Stimulated activated CD4-positive, alpha-beta T cell treated with anti-CD3 and anti-CD28 coated beads, Interleukin-2, amount 100 ng/mL, for 4 hours (primary cell): ENCODE measurements around the gene SLC13A2.

Source experiments
- DNase-seq: peaks from one replicate; pipeline ENCODE4 v3.0.0-alpha.2; 2020; ENCODE audit warnings: low read depth

The SLC13A2 gene

DNA sequence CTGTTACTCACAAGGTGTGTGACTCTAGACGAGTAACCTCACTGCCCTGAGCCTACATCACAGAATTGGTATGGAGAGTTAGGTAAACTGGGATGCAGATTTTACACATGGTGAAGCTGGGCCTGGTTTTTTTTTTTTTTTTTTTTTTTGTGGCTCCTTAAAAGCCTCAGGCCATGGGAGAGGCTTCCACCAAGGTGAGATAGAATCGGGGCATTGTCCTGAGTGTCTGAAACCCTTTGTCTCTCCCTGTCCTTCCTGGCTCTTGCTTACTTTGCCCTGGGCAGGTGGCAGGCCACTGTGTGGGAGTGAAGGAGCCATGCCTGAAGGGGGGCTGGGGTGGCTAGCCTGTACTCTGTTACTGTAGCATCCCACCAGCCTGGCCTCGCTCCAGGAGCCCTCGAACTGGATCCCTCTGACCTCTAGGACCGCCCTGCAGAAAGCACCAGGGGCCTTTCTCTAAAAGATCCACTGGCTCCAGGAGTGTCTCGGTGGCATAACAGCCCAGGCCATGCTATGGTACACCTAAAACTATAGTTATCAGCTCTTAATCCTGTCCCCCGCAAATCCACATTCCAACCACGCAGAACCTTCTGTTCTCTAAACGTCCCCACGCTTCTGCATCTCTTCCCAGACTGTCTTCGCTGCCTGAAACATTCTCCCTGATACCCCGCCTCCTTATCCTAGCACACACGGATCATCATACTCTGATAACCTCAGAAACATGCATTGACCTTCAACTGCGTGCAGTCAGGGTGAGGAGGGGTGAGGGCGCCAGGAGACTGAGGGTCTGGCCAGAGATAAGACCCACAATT lies 1.7 kb upstream of the SLC13A2 start:
- no peak for DNase-seq

DNA sequence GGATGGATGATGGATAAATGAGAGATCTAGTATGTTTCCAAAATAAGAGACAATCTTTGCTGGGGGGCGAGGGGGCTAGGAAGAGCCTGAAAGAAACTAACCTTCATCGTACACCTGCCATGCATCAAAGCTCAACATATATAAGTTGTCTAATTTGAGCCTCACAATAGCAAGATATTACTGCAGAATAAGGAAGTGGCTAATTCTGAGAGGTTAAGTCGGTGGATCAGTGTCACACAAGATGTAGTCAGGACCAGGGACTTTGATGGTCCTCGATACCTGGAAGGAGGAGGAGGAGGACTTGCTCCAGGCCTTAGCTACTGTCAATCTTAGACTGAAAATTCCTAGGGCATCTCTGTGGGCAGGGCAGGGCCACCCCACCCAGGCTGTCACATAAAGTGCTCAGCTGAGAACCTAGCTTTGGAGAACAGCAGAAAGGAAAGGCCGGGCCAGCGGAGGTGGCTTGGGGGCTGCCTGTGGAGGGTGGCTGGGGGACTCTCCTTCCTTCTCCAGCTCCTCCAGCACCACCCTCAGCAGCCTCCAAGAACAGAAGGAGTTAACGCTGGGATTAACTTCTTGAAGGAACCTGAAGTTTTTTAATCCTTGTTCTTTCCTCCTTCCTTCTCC lies 460 bp upstream of the SLC13A2 start:
- no peak for DNase-seq

DNA sequence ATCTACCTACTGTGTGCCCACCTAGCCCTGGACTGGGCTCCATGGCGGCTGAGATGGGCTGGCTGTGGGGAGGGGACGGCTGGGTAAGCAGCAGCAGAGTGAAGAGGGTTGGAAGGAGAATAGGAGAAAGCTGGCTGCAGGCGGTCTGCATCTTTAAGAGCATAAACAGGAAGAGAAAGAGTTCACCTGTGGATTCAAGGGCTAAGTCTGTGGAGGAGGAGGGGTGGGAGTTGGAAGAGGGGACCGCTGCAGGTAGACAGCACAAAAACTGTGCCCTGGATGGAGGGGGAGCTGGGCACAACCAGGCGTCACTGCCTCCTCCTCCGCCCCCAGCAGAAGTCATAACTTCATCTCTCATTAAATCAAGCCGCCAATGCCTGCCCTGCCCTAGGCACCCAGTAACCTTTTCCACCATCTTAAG lies 677 bp downstream of the SLC13A2 start:
- DNase-seq: no peak

DNA sequence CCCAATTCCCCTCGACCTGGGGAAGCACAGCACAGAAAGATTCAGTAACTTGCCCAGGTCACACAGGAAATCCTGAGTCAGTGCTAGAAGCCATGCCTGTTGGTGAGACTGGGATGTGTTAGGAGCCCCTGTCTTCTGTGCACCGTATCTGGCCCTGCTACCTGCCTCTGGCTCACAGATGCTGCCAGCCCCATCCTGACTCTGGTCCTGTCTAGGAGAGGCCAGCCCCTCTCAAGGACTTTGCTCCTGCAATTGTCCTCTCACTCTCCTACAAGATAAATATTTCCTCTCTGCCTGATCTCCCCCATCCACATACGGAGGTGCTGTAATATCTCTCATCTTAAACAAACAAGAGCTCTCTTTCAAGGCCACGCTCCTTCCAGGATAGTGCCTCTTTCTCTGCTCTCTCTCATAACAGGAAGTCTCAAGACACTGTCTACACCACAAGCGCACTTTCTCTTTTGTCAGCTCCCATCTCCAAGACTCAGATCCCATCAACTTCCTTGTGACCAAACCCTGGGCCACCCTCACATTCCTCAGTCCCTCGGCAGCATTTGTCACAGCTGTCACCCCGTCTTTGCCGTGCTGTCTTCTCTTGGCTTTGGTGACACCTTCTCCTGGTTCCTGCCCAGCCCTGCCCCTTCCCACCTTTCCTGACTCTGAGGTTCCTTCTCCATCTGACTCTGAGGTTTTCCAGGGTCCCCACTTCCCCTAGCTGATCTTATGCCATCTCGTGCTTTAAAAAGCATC lies 1.9 kb downstream of the SLC13A2 start:
- DNase-seq: no peak

DNA sequence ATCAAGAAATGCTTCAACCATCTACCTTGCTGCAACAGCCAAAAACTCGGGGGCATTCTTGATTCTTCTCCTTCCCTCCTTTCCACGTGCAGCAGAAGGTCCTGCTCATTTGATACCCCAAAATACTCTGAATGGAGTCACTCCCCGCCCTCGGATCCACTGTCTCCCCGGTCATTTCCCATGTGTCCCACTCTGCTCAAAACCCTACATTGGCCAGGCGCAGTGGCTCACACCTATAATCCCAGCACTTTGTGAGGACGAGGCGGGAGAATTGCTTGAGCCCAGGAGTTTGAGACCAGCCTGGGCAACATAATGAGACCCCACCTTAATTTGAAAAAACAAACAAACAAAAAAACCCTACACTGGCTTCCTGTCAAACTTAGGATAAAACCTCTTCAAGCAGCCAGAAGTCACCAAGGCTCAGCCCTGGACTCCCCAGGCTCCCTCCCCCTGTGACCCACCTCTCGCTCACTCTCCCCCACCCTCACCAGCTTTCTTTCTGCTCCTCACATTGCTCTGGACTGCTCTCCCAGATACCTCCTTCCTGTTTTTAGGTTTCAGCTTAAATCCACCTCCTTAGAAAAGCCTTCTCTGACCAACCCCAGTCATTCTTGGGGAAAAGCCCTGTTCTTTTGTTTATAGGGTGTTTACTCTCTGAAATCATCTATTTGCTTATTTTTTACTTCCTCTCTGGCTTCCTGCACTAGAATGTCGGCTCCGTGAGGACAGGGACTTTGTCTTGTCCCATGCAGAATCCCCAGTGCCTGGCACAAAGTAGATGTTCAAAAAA lies 2.8 kb downstream of the SLC13A2 start:
- no peak for DNase-seq

DNA sequence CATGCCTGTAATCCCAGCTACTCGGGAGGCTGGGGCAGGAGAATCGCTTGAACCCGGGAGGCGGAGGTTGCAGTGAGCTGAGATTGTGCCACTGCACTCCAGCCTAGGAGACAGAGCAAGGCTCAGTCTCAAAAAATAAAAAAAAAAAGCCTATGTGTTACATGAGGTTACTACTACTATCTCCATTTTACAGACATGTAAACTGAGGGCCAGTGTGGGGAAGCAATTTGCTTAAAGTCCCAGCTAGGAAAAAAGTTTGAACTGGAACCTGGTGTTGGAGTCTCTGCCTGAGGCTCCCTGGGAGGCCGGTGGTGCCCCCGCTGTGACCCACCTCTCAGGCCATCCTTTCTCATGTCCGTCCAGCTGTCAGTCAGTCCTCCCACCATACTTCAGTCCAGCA lies 4.5 kb downstream of the SLC13A2 start:
- DNase-seq: no peak

DNA sequence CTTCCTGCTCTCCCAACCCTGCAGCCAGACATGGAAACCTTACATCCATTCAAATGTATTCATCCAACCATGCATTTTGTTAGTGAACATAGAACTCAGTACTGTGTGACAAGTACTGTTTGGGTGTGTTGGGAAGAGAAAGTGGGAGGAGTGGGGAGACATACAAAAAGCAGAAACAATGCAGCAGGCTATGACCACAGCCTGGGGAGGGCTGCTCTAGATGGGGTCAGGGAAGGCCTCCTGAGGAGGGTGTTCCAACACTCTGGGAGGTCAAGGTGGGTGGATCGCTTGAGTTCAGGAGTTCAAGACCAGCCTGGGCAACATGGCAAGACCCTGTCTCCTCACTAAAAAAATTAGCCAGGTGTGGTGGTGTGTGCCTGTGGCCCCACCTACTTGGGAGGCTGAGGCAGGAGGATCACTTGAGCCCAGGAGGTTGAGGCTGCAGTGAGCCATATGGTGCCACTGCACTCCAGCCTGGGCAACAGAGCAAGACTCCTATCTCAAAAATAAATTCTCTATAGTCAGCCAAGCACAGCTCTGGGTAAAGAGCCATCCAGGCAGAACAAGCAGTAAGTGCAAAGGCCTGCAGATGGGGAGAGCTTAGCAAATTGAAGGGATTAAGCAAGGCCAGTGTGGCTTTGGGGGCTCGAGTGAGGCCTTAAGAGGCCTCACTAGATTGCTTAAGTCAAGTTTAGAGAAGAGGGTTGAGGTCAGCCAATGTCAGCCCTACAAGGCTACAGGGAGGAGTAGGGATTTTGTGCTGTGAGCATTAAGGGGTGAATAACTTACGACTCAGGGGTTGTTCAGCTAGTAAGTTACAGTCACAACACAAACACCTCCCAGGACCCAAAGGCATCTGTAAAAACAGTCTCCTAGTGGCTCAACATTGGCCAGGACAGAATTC lies 5.5 kb downstream of the SLC13A2 start:
- no peak for DNase-seq

DNA sequence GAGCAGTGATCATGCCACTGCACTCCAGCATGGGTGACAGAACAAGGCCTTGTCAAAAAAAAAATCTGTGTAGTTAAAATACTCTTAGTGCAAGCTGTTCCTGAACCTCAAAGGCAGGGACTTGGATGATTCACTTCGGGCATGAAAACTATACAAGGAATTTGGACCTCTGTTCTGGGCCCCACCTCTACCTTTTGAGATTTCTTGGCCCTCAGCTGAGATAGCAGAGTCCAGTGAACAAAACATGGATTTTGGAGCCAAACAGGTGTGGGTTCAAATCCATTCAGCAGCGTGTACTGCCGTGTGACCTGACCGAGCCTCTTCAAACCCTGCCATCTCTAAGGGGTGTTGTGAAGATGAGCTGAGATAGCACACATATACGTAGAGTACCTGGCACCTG lies 6.8 kb downstream of the SLC13A2 start:
- no peak for DNase-seq

DNA sequence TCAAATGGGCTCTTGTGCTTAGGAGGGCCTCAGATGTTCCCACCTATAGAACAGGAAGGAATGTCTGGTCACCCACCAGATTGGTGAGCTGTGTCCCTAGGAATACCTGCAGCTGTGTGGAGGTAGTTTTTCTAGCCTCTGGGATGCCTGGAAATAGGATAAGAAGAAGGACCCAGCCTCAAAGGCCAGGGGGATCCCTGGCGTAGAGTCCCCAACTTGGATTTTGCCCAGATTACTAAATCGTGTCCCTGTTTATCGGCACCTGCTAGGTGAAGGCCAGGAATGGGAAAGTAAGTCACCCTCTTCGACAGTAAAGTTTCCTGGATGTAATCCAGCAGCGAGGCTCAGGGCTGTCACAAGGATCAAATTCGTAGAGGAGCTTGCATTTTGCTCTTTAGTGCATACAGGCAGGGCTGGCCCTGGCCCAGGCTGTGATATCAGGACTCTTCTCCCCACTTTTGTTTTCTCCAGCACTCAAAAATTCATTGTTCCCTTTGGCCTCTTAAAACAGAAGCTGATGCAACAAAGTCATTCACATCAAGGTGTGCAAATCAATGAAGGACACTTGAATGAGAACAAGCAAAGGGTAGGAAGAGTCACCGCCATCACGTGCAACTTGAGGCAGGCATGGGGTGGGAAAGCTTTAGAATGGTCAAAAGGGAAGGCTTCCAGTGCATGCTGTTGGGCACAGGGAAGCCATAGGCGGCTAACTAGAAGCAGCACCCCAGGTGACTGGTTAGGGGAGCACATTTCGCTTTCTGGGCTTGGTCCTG lies 7.5 kb downstream of the SLC13A2 start:
- no peak for DNase-seq

DNA sequence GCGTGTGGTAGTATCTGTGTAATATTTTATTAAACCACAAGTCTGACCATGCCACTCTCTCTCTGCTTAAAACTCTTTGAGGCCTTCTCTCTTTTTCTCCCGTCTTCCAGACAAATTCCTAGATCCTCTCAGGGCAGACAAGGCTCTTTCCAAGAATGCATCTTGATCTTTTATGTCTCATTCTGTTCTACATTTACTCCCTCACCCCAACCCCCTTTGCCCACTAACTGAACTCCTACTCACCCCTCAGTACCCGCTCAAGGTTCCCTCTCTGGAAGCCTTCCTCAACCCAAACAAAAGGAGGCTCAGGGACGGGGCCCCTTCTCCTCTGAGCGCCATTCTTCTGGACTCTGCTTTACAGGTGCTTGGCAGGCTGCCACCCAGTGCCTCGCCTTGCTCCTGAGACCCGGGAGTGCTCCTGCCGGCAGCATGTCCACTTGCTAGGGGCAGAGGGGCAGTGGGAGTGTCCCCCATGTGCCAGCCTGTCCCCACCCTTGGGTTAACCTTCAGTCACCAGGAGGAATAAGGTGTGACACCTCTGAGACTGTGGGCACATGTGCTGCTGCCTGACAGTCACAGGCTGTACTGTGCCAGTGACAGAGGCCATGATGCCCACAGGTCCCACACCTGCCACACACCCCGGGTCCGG lies 9.2 kb downstream of the SLC13A2 start:
- no peak for DNase-seq

DNA sequence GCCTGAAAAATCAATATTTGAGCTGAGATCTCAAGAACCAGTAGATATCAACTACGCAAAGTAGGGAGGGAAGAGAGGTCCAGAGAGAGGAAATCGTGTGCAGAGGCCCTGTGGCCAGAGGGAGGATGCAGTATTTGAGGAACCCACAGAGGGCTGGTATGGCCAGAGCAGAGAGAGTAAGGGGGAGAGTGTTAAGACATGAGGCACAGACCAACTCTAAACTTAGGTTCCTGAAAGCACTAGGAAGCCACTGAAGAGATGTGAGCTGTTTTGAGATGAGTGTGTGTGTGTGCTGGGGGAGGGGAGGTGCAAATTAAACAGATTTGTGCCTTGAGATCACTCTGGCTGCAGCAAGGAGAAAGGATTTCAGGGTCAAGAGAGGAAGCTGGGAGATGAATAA lies 10.9 kb downstream of the SLC13A2 start:
- no peak for DNase-seq

DNA sequence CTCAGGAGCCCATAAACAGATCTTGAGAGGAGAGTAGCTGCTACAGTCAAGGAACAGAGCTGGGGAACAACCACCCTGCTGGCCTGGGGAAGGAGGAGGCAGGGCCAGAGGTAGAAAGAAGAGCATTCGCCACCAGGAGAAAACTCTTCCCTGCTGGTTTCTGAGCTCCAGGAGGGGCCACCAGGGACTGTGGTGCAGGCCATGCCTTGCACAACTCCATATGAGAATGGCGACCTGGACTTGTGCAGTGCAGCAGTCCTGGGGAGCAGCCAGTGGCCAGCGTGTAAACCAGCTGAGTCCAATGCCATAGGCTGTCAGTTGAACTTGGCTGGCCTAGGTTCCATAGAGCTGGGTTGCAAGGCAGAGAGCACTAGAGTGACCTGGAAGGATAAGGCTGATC lies 11.6 kb downstream of the SLC13A2 start:
- no peak for DNase-seq

DNA sequence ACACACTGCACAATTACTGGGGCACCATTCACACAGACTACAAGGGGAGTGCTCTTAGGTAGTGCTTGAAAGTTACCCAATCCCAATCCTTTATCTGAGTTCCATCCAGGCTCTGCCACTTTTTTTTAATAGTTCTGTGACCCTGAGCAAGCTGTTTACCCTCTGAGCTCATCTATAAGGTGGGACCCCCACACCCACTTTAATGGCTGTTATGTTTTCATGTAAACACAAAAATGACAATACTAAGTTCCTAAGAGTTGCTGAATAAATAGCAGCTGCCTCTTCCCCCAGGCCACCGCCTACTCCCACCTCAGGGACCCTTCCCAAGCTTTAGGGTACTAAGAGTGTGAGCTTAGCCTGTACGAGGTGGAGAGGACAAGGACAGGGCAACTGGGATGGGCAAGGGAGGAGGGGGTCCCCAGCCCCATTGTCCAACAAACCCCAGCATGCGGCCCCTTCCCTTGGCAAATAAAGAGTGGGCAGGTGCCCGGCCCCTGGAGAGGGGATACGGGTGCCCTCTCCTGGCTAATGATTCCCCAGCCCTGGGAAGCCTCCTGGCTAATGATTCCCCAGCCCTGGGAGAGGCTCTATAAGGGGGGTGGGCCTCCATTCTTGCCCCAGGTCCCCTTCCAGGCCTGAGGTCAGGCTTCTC lies 14.6 kb downstream of the SLC13A2 start:
- no peak for DNase-seq

DNA sequence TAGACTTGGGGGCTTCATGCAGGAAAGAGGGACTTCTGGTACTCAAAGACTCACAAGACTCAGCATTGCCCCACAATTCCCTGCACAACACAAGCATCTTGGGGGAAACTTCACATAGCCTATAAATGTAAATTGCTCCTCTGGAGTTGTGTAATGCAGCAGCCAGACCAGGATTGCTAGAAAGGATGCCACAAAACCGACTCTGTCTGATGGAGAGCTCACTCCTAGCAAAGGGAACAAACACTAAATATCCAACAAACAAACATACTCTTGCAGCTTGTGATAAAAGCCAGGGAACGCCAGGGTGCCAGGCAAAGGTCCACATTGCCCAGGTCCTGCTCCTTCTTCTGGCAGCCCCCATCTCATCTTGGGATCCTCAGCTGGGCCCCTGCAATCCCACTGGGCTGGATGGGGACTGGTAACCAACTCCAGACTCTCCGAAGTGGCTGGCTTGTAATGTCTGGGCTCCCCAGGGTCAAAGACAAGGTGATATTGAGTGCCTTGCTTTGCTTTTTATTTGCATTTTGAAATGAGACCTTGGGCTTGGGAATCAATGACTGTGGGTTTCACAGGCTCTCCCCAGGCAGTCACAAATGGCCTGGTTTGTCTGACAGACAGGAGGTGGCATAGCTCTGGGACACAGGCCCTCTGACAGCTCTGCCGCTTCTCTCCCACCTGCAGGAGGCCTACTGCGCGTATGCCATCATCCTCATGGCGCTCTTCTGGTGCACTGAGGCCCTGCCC lies 15.3 kb downstream of the SLC13A2 start:
- DNase-seq: no peak

DNA sequence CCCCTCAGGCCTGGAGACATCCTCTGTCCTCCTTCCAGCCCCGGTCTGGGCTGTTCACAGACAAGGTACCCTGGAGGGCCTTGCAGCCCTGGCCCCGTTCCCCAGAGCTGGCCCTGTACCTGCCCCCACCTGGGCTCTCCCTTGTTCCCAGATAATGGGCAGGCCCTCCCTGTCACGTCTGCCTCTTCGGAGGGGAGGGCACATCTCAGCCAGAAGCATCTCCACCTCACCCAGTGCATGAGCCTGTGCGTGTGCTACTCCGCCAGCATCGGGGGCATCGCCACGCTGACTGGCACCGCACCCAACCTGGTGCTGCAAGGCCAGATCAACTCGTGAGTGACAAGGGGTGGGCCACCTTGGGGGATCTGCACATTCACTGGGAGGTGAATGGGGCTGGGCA lies 17.8 kb downstream of the SLC13A2 start:
- DNase-seq: no peak

DNA sequence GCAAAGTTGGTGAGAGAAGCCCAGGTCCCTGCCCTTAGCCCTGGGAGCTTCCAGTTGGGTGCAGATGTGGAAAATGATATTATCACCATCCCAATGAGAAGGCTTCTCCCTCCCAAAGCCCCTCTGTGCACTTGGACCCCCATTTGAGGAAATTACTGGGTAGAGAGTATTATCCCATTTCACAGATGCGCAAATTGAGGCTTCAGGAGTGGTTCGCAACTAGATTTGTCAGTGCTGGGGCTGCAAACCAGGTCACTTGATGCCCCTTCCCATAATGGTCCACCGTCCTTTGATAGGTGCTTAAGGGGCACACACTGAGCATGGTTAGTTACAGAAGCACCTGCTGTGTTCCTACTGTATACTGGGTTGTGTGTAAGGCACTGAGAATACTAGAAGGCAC lies 18.4 kb downstream of the SLC13A2 start:
- no peak for DNase-seq

DNA sequence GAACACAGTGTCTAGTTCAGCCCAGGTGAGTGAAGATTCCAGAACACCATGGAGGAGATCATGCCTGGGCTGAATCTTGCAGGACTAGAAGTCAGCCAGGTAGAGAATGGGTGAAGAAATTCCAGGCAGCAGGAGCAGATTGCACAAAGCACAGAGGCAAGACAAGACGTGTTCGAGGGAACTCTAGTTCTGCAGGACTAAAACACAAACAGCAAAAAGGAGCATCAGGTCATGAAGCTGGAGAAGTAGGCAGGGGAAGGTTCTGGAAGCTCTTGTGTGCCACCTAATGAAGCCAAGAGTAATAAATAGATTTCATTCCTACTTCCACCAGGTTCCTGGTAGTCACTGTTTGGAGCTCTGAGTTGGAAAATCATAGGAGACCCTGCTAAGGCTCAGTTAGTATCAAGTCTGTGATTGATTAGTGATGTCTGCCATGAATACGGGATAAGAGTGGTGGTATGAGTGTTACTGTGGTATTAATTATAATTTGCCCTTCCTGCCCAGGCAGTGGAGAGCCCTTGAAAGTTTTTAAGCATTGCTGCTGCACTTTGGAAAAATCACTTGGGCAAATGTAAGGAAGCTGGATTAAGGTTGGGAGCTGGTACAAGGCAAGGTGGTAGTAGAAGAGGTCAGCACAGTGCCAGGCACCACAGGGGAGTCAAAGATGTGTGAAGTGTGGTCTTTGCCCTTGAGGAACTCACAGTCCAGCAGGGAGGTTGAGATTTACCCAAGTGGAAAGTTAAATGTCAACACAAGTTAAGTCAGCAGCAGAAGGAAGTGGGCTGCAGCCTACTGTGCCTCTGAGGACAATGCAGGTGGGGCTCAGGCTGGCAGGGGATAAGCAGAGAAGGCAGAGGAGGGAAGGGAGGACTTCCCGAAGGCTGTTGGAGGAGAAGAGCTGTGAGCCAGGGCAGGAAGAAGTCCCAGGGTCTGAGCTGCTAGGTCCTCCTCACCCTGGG lies 19.2 kb downstream of the SLC13A2 start:
- no peak for DNase-seq

DNA sequence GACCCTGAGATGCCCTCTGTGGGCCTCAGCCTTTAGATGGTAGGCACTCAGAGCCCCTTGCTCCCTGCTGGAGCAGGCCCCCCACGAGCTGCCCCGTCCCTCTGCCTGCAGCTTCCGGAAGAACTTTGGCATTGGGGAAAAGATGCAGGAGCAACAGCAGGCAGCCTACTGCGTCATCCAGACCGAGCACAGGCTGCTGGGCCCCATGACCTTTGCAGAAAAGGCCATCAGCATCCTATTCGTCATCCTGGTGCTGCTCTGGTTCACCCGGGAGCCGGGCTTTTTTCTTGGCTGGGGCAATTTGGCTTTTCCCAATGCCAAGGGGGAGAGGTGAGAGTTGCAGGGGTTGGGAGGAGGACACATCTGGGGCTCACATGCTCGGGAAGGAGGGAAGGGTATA lies 20.0 kb downstream of the SLC13A2 start:
- DNase-seq: no peak
